ENCODE data around the gene IGLL5.

The IGLL5 gene

DNA sequence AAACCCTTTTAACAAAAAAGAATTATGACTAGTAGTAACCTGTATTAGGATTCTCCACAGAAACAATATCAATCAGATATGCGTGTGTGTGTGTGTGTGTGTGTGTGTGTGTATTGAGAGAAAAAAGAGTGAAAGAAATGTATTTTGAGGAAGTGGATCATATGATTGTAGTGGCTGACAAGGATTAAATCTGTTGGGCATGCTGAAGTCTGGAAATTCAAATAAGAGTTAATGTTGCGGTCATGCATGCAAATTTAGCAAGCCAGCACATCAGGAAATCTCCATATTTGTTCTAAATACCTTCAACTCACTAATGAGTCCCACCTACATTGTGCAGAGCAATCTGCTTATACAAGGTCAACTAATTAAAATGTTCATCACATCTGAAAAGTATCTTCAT is 46.8 kb upstream of the IGLL5 start:
- TF ChIP-seq EZH2phosphoT487 (IDR thresholded peaks at IDR 0.05; ENCODE audit: borderline replicate concordance), result no peak
- TF ChIP-seq, protein P1, sequence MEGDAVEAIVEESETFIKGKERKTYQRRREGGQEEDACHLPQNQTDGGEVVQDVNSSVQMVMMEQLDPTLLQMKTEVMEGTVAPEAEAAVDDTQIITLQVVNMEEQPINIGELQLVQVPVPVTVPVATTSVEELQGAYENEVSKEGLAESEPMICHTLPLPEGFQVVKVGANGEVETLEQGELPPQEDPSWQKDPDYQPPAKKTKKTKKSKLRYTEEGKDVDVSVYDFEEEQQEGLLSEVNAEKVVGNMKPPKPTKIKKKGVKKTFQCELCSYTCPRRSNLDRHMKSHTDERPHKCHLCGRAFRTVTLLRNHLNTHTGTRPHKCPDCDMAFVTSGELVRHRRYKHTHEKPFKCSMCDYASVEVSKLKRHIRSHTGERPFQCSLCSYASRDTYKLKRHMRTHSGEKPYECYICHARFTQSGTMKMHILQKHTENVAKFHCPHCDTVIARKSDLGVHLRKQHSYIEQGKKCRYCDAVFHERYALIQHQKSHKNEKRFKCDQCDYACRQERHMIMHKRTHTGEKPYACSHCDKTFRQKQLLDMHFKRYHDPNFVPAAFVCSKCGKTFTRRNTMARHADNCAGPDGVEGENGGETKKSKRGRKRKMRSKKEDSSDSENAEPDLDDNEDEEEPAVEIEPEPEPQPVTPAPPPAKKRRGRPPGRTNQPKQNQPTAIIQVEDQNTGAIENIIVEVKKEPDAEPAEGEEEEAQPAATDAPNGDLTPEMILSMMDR (conservative IDR thresholded peaks at IDR 0.05; ENCODE audit: low read length), result no peak
- Histone ChIP-seq H3K4me1 (ENCODE audit: insufficient read depth, low read length, poor library complexity, severe bottlenecking) (peaks cover 11% of the 10 kb centered on the region), H3K36me3 (ENCODE audit: insufficient read depth, low read length) (no peaks in the 10 kb centered on the region), H3K4me2 (ENCODE audit: low read depth, low read length, poor library complexity, severe bottlenecking) (no peak overlapping the region), H3K4me3 (ENCODE audit: low read length, poor library complexity, severe bottlenecking) (no peak overlapping the region), H3K9ac (ENCODE audit: low read depth, low read length, poor library complexity, severe bottlenecking) (no peak overlapping the region), H3K9me2 (replicated peaks; ENCODE audit: low read depth, low read length) (no peaks in the 10 kb centered on the region), H3F3A (ENCODE audit: low read depth) (no peaks in the 10 kb centered on the region), H3K79me2 (ENCODE audit: insufficient read depth, low read length) (no peaks in the 10 kb centered on the region), H4K20me1 (ENCODE audit: insufficient read depth, low read length, poor library complexity, severe bottlenecking) (no peaks in the 10 kb centered on the region), H2AFZ (ENCODE audit: low read length) (no peak overlapping the region), H3K27me3 (ENCODE audit: insufficient read depth, low read length, poor library complexity, severe bottlenecking) (no peaks in the 10 kb centered on the region), H3K9me3 (ENCODE audit: insufficient read depth, low read depth, low read length) (no peaks in the 10 kb centered on the region)

DNA sequence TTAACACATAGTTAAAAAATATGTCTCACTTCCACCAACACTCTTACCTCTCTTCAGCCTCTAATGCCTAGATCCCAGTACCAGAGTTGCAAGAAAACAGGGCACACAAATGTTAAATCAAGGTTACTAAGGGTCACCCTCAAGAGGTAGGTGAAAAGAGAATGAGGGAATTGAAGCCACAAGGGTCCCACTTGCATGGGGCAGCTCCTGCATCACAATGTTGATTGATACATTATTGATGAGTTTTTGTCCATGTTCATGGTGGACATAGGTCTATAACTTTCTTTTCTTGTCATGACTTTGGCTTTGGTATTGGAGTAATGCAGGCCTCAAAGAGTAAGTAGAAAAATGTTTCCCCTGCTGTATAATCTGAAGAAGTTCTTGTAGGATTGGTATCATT is 46.0 kb upstream of the IGLL5 start:
- H3K4me1 ChIP-seq (ENCODE audit: insufficient read depth, low read length, poor library complexity, severe bottlenecking), result peaks cover 11% of the 10 kb centered on the region
- H3K9me3 ChIP-seq (ENCODE audit: insufficient read depth, low read depth, low read length), result no peaks in the 10 kb centered on the region
- no peak overlapping the region for H3K4me3 ChIP-seq (ENCODE audit: low read length, poor library complexity, severe bottlenecking)
- H3F3A ChIP-seq (ENCODE audit: low read depth), result no peaks in the 10 kb centered on the region
- no peak overlapping the region for H2AFZ ChIP-seq (ENCODE audit: low read length)
- no peak overlapping the region for H3K9ac ChIP-seq (ENCODE audit: low read depth, low read length, poor library complexity, severe bottlenecking)
- H3K4me2 ChIP-seq (ENCODE audit: low read depth, low read length, poor library complexity, severe bottlenecking), result no peak overlapping the region
- H3K79me2 ChIP-seq (ENCODE audit: insufficient read depth, low read length), result no peaks in the 10 kb centered on the region
- H3K36me3 ChIP-seq (ENCODE audit: insufficient read depth, low read length), result no peaks in the 10 kb centered on the region
- no peak for TF ChIP-seq EZH2phosphoT487 (IDR thresholded peaks at IDR 0.05; ENCODE audit: borderline replicate concordance)
- TF ChIP-seq, protein P1 (conservative IDR thresholded peaks at IDR 0.05; ENCODE audit: low read length), result no peak
- no peaks in the 10 kb centered on the region for H3K27me3 ChIP-seq (ENCODE audit: insufficient read depth, low read length, poor library complexity, severe bottlenecking)
- no peaks in the 10 kb centered on the region for H4K20me1 ChIP-seq (ENCODE audit: insufficient read depth, low read length, poor library complexity, severe bottlenecking)
- no peaks in the 10 kb centered on the region for H3K9me2 ChIP-seq (replicated peaks; ENCODE audit: low read depth, low read length)

DNA sequence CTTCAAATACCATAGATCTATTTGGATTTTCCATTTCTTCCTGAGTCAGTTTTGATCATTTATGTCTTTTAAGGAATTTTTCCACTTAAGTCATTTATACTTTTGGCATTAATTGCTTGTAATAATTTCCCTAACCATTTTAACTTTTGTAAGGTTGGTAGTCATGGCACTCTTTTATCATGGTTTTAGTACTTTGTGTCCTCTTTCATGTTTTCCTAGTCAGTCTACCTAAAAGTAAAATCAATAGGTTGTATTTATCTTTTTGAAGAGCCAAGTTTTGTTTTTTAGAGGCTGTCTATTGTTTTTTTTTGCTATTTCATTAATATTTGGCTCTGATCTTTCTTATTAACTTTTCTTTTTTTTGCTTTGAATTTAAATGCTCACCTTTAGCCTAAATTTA is 45.5 kb upstream of the IGLL5 start:
- no peak overlapping the region for H2AFZ ChIP-seq (ENCODE audit: low read length)
- no peaks in the 10 kb centered on the region for H3F3A ChIP-seq (ENCODE audit: low read depth)
- H3K9ac ChIP-seq (ENCODE audit: low read depth, low read length, poor library complexity, severe bottlenecking), result no peak overlapping the region
- H3K4me3 ChIP-seq (ENCODE audit: low read length, poor library complexity, severe bottlenecking), result no peak overlapping the region
- no peaks in the 10 kb centered on the region for H4K20me1 ChIP-seq (ENCODE audit: insufficient read depth, low read length, poor library complexity, severe bottlenecking)
- TF ChIP-seq, protein P1 (conservative IDR thresholded peaks at IDR 0.05; ENCODE audit: low read length), result no peak
- no peak for TF ChIP-seq EZH2phosphoT487 (IDR thresholded peaks at IDR 0.05; ENCODE audit: borderline replicate concordance)
- H3K9me3 ChIP-seq (ENCODE audit: insufficient read depth, low read depth, low read length), result no peaks in the 10 kb centered on the region
- no peaks in the 10 kb centered on the region for H3K9me2 ChIP-seq (replicated peaks; ENCODE audit: low read depth, low read length)
- no peaks in the 10 kb centered on the region for H3K79me2 ChIP-seq (ENCODE audit: insufficient read depth, low read length)
- H3K4me2 ChIP-seq (ENCODE audit: low read depth, low read length, poor library complexity, severe bottlenecking), result no peak overlapping the region
- no peaks in the 10 kb centered on the region for H3K27me3 ChIP-seq (ENCODE audit: insufficient read depth, low read length, poor library complexity, severe bottlenecking)
- peaks cover 11% of the 10 kb centered on the region for H3K4me1 ChIP-seq (ENCODE audit: insufficient read depth, low read length, poor library complexity, severe bottlenecking)
- H3K36me3 ChIP-seq (ENCODE audit: insufficient read depth, low read length), result no peaks in the 10 kb centered on the region
